ENCODE results near the gene NDRG4. TPM values are rescaled to one million over a fixed set of nuclear protein-coding genes. Genes with fewer than 3 reads are reported as not detected.

Gene NDRG4
- total RNA-seq, 2 donors from 2014 or later, result 81.9 to 95.9 TPM

DNA sequence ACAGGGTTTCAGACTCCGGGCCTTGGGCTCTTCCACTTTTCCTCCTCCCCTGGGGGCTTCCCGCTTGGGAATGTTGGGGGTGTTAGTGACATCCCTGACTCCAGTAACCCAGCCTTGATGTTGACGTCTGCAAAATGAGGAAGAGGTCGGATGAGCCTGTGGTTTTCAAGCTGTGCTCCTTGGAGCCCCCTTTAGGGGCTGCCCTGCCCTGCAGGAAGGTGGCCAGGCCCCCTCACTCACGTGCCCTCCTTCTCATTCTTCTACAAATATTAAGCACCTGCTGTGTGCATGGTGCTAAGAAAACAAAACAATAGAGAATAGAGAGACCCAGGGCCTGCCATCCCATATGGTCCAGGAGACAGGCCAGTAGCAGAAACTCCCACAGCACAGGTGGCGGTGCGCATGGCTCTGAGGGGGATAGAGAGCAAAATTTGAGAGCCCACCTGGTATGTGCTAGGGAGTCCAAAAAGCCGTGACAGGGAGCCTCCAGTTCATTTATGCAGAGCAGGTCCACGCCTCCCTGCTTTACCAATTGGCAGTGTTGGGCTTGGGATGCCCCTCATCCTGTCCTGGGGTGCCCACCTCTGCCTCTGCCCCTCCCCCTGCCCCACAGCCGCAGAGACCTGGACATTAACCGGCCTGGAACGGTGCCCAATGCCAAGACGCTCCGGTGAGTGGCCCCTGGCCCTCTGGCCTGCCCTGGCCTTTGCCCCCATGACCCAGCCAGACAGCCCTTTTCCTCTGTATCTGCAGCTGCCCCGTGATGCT, 7.4 kb downstream of the NDRG4 start:
- Histone ChIP-seq H3K36me3 (ENCODE audit: control insufficient read depth, insufficient read depth, low read length) (peaks cover 42% of the 10 kb centered on the region), H3K27ac (ENCODE audit: low read depth, low read length) (no peak overlapping the region), H3K9ac (ENCODE audit: extremely low read depth, low read length, poor library complexity, severe bottlenecking) (no peak overlapping the region), H3K4me1 (ENCODE audit: control insufficient read depth, insufficient read depth, low read length) (no peaks in the 10 kb centered on the region), H3K4me3 (ENCODE audit: low read length) (no peak overlapping the region), H3K27me3 (ENCODE audit: control insufficient read depth, insufficient read depth, low read length, poor library complexity, severe bottlenecking) (no peaks in the 10 kb centered on the region), H3K9me3 (ENCODE audit: control insufficient read depth, low read length) (no peaks in the 10 kb centered on the region)
- Mint-ChIP-seq H3K36me3 (ENCODE audit: low read depth) (peaks cover 29% of the 10 kb centered on the region), H3K4me1 (no peaks in the 10 kb centered on the region), H3K4me3 (no peak overlapping the region), H3K27ac (peak overlapping the region; percentile 29), H3K9me3 (no peaks in the 10 kb centered on the region), H3K27me3 (ENCODE audit: insufficient read depth) (no peaks in the 10 kb centered on the region)
- TF ChIP-seq, protein P1, sequence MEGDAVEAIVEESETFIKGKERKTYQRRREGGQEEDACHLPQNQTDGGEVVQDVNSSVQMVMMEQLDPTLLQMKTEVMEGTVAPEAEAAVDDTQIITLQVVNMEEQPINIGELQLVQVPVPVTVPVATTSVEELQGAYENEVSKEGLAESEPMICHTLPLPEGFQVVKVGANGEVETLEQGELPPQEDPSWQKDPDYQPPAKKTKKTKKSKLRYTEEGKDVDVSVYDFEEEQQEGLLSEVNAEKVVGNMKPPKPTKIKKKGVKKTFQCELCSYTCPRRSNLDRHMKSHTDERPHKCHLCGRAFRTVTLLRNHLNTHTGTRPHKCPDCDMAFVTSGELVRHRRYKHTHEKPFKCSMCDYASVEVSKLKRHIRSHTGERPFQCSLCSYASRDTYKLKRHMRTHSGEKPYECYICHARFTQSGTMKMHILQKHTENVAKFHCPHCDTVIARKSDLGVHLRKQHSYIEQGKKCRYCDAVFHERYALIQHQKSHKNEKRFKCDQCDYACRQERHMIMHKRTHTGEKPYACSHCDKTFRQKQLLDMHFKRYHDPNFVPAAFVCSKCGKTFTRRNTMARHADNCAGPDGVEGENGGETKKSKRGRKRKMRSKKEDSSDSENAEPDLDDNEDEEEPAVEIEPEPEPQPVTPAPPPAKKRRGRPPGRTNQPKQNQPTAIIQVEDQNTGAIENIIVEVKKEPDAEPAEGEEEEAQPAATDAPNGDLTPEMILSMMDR (conservative IDR thresholded peaks at IDR 0.05), result peak; percentile 52
- DNase-seq, result peak; percentile 66
- WGBS, 2 experiments (ENCODE audit: insufficient coverage in 1 of 2, insufficient read length in 1 of 2), result 90 to 94% methylated on average over 7 to 15 of the region's 15 CpGs

DNA sequence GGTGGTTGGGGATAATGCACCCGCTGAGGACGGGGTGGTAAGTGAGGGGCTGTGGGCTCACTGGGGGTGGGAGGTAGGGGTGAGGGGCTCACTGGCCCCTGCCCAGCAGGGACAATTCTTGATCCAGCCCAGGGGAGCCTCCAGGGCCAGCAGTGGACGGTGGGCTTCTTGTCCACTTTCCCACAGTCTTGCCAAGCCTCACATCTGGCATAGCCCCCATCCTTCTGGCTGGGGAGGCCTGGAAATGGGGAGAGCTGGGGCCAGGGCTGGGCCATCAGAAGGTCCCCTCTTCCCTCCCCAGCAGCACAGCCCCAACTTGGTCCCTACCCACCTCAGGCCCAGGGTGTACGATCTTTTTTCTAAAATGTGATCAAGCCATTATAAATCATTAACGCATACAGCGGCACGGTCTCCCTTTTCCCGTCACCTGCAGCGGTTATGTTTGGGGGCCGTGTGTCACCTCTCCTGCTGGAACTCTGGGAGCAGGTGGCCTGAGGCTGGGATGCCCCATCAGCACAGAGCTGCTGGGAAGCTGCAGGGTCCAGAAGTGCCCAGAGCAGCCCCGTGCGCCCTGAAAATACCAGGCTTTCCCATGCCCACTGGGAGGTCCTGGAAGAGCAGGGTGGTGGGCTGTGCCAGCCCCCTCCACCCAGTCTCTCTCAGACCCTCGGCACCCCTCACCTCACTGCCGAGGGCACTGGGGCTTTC, 8.2 kb downstream of the NDRG4 start:
- H3K36me3 ChIP-seq (ENCODE audit: control insufficient read depth, insufficient read depth, low read length), result peaks cover 42% of the 10 kb centered on the region
- H3K27me3 ChIP-seq (ENCODE audit: control insufficient read depth, insufficient read depth, low read length, poor library complexity, severe bottlenecking), result no peaks in the 10 kb centered on the region
- no peak overlapping the region for H3K4me3 Mint-ChIP-seq
- H3K36me3 Mint-ChIP-seq (ENCODE audit: low read depth), result peaks cover 26% of the 10 kb centered on the region
- no peaks in the 10 kb centered on the region for H3K9me3 Mint-ChIP-seq
- H3K27me3 Mint-ChIP-seq (ENCODE audit: insufficient read depth), result no peaks in the 10 kb centered on the region
- no peak overlapping the region for H3K27ac Mint-ChIP-seq
- H3K27ac ChIP-seq (ENCODE audit: low read depth, low read length), result no peak overlapping the region
- TF ChIP-seq, protein P1 (conservative IDR thresholded peaks at IDR 0.05), result no peak
- DNase-seq, result no peak
- H3K4me3 ChIP-seq (ENCODE audit: low read length), result no peak overlapping the region
- no peak overlapping the region for H3K9ac ChIP-seq (ENCODE audit: extremely low read depth, low read length, poor library complexity, severe bottlenecking)
- no peaks in the 10 kb centered on the region for H3K4me1 Mint-ChIP-seq
- WGBS, 2 experiments (ENCODE audit: insufficient coverage in 1 of 2, insufficient read length in 1 of 2), result 80 to 95% methylated on average over 3 to 14 of the region's 14 CpGs
- no peaks in the 10 kb centered on the region for H3K9me3 ChIP-seq (ENCODE audit: control insufficient read depth, low read length)
- no peaks in the 10 kb centered on the region for H3K4me1 ChIP-seq (ENCODE audit: control insufficient read depth, insufficient read depth, low read length)

DNA sequence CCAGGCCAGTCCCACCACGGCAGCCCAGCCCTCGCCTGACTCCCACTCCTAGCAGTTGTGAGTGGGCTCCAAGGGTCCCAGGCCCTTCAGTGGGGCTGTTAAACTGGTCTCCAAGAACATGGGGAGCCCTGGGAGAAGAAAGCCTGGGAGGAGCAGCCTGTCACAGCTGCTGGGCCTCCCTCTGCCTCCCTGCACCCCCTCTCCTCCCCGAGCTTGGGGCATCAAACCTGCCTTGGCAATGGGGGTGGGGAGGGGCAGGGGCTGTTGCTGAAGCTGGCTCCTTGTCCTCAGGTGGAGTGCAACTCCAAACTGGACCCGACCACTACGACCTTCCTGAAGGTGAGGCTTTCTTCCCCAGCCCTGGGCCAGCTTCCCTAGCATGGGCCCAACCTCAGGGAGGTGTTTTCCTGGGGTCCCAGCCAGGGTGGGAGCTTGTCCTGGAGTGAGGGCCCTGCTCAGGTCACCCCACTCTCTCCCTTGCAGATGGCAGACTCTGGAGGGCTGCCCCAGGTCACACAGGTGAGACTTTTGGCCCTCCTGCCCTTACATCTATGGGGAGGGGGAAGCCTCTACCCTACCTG, 8.8 kb downstream of the NDRG4 start:
- no peak overlapping the region for H3K4me3 Mint-ChIP-seq
- no peaks in the 10 kb centered on the region for H3K9me3 Mint-ChIP-seq
- Histone ChIP-seq H3K4me3 (ENCODE audit: low read length) (no peak overlapping the region), H3K9ac (ENCODE audit: extremely low read depth, low read length, poor library complexity, severe bottlenecking) (no peak overlapping the region), H3K4me1 (ENCODE audit: control insufficient read depth, insufficient read depth, low read length) (no peaks in the 10 kb centered on the region), H3K27ac (ENCODE audit: low read depth, low read length) (no peak overlapping the region), H3K36me3 (ENCODE audit: control insufficient read depth, insufficient read depth, low read length) (peaks cover 42% of the 10 kb centered on the region), H3K9me3 (ENCODE audit: control insufficient read depth, low read length) (no peaks in the 10 kb centered on the region), H3K27me3 (ENCODE audit: control insufficient read depth, insufficient read depth, low read length, poor library complexity, severe bottlenecking) (no peaks in the 10 kb centered on the region)
- no peaks in the 10 kb centered on the region for H3K27me3 Mint-ChIP-seq (ENCODE audit: insufficient read depth)
- no peak overlapping the region for H3K27ac Mint-ChIP-seq
- 79% methylated on average over 4 of the region's 5 CpGs; no CpG with 5 or more reads in 1 of the 2 experiments for WGBS, 2 experiments (ENCODE audit: insufficient coverage in 1 of 2, insufficient read length in 1 of 2)
- H3K4me1 Mint-ChIP-seq, result no peaks in the 10 kb centered on the region
- TF ChIP-seq, protein P1 (conservative IDR thresholded peaks at IDR 0.05), result no peak
- no peak for DNase-seq
- H3K36me3 Mint-ChIP-seq (ENCODE audit: low read depth), result peaks cover 24% of the 10 kb centered on the region
